Activated T-cell treated with anti-CD3 and anti-CD28 coated beads, Interleukin-2, amount 50 U/mL, for 24 hours (primary cell): Measurements from ENCODE around the gene RHOT1.
"Not testable (repeated sequence)": the region's sequence is repeated elsewhere in the genome, so short reads cannot be mapped to it uniquely, and the experiment has no call there.

Source experiments
- DNase-seq: peaks from one replicate; pipeline ENCODE4 v3.0.0-alpha.2; 2020
- H3K27ac Mint-ChIP-seq: 2 replicates; pipeline ENCODE4 v1.8.0; 2020; ENCODE audit warnings: mild to moderate bottlenecking, mixed read lengths
- H3K27me3 Mint-ChIP-seq: 2 replicates; pipeline ENCODE4 v1.8.0; 2020; ENCODE audit warnings: mixed read lengths
- H3K36me3 Mint-ChIP-seq: 2 replicates; pipeline ENCODE4 v1.8.0; 2020; ENCODE audit warnings: low read depth, mixed read lengths
- H3K4me1 Mint-ChIP-seq: 2 replicates; pipeline ENCODE4 v1.8.0; 2020; ENCODE audit warnings: low read depth, mixed read lengths
- H3K4me3 Mint-ChIP-seq: 2 replicates; pipeline ENCODE4 v1.8.0; 2020; ENCODE audit warnings: mild to moderate bottlenecking, moderate library complexity, mixed read lengths
- H3K9me3 Mint-ChIP-seq: 2 replicates; pipeline ENCODE4 v1.8.0; 2020; ENCODE audit warnings: mixed read lengths

RHOT1 gene

GRCh38 chr17:32142038-32142856 is at the start of gene RHOT1:
TSS of gene RHOT1 (plus strand) at chr17:32142502. CDS start at chr17:32142693, 191 bp downstream.
- Mint-ChIP-seq H3K4me1 (peaks cover 36% of the 10 kb centered on the region), H3K4me3 (peak within 1 kb of the TSS; percentile 98), H3K27me3 (no peaks in the 10 kb centered on the region), H3K9me3 (no peaks in the 10 kb centered on the region), H3K36me3 (peaks cover 10% of the 10 kb centered on the region), H3K27ac (peak within 1 kb of the TSS; percentile 92)
- peak; percentile 87 for DNase-seq

- Mint-ChIP-seq H3K9me3 (no peaks in the 10 kb centered on the region), H3K4me3 (no peak overlapping the region), H3K36me3 (no peaks in the 10 kb centered on the region), H3K27me3 (no peaks in the 10 kb centered on the region), H3K4me1 (peaks cover 17% of the 10 kb centered on the region), H3K27ac (no peak overlapping the region)
- no peak for DNase-seq
Measured at GRCh38 chr17:32099686-32100085, 42.6 kb upstream of the RHOT1 start.

GRCh38 chr17:32100323-32100722 is 42.0 kb upstream of the RHOT1 start:
- H3K36me3 Mint-ChIP-seq, H3K9me3 Mint-ChIP-seq, H3K27ac Mint-ChIP-seq, DNase-seq, H3K4me3 Mint-ChIP-seq, H3K27me3 Mint-ChIP-seq: not testable (repeated sequence)
- H3K4me1 Mint-ChIP-seq = peaks cover 19% of the 10 kb centered on the region

GRCh38 chr17:32100971-32101631 is 41.2 kb upstream of the RHOT1 start:
- DNase-seq = no peak
- no peak overlapping the region for H3K4me3 Mint-ChIP-seq
- no peak overlapping the region for H3K27ac Mint-ChIP-seq
- no peaks in the 10 kb centered on the region for H3K9me3 Mint-ChIP-seq
- no peaks in the 10 kb centered on the region for H3K27me3 Mint-ChIP-seq
- no peaks in the 10 kb centered on the region for H3K36me3 Mint-ChIP-seq
- H3K4me1 Mint-ChIP-seq = peaks cover 20% of the 10 kb centered on the region

- peaks cover 26% of the 10 kb centered on the region for H3K4me1 Mint-ChIP-seq
- no peak overlapping the region for H3K27ac Mint-ChIP-seq
- H3K36me3 Mint-ChIP-seq = no peaks in the 10 kb centered on the region
- H3K4me3 Mint-ChIP-seq = no peak overlapping the region
- no peak for DNase-seq
- no peaks in the 10 kb centered on the region for H3K9me3 Mint-ChIP-seq
- no peaks in the 10 kb centered on the region for H3K27me3 Mint-ChIP-seq
Measured at GRCh38 chr17:32102172-32102571, 40.1 kb upstream of the RHOT1 start.

GRCh38 chr17:32102646-32103186 is 39.6 kb upstream of the RHOT1 start:
- no peaks in the 10 kb centered on the region for H3K27me3 Mint-ChIP-seq
- no peak overlapping the region for H3K4me3 Mint-ChIP-seq
- H3K9me3 Mint-ChIP-seq = no peaks in the 10 kb centered on the region
- no peak for DNase-seq
- no peaks in the 10 kb centered on the region for H3K36me3 Mint-ChIP-seq
- H3K4me1 Mint-ChIP-seq = peaks cover 32% of the 10 kb centered on the region
- H3K27ac Mint-ChIP-seq = no peak overlapping the region

- DNase-seq = no peak
Measured at GRCh38 chr17:32103476-32104113, 38.7 kb upstream of the RHOT1 start.

GRCh38 chr17:32104158-32104557 is 38.1 kb upstream of the RHOT1 start:
- H3K27me3 Mint-ChIP-seq = no peaks in the 10 kb centered on the region
- peaks cover 34% of the 10 kb centered on the region for H3K4me1 Mint-ChIP-seq
- no peak overlapping the region for H3K4me3 Mint-ChIP-seq
- H3K9me3 Mint-ChIP-seq = no peaks in the 10 kb centered on the region
- H3K36me3 Mint-ChIP-seq = no peaks in the 10 kb centered on the region
- peak overlapping the region; percentile 76 for H3K27ac Mint-ChIP-seq
- DNase-seq = no peak

More at GRCh38 chr17:32103476-32104113, 38.7 kb upstream of the RHOT1 start:
- H3K36me3 Mint-ChIP-seq = no peaks in the 10 kb centered on the region
- no peaks in the 10 kb centered on the region for H3K27me3 Mint-ChIP-seq
- H3K9me3 Mint-ChIP-seq = no peaks in the 10 kb centered on the region
- no peak overlapping the region for H3K4me3 Mint-ChIP-seq
- H3K27ac Mint-ChIP-seq = peak overlapping the region; percentile 76
- H3K4me1 Mint-ChIP-seq = peaks cover 34% of the 10 kb centered on the region

GRCh38 chr17:32106471-32106981 is 35.8 kb upstream of the RHOT1 start:
- peaks cover 34% of the 10 kb centered on the region for H3K4me1 Mint-ChIP-seq
- peak overlapping the region; percentile 66 for H3K27ac Mint-ChIP-seq
- not testable (repeated sequence) for DNase-seq, H3K9me3 Mint-ChIP-seq, H3K36me3 Mint-ChIP-seq, H3K27me3 Mint-ChIP-seq
- peak overlapping the region; percentile 33 for H3K4me3 Mint-ChIP-seq

- H3K27me3 Mint-ChIP-seq, DNase-seq, H3K9me3 Mint-ChIP-seq, H3K36me3 Mint-ChIP-seq: not testable (repeated sequence)
- H3K4me1 Mint-ChIP-seq = peaks cover 34% of the 10 kb centered on the region
- peak overlapping the region; percentile 59 for H3K27ac Mint-ChIP-seq
- peak overlapping the region; percentile 33 for H3K4me3 Mint-ChIP-seq
Measured at GRCh38 chr17:32107194-32107593, 35.1 kb upstream of the RHOT1 start.

GRCh38 chr17:32110596-32110995 is 31.7 kb upstream of the RHOT1 start:
- H3K36me3 Mint-ChIP-seq = no peaks in the 10 kb centered on the region
- peaks cover 18% of the 10 kb centered on the region for H3K4me1 Mint-ChIP-seq
- H3K27ac Mint-ChIP-seq = no peak overlapping the region

GRCh38 chr17:32111141-32111771 is 31.0 kb upstream of the RHOT1 start:
- no peak overlapping the region for H3K4me3 Mint-ChIP-seq
- no peak for DNase-seq

More at GRCh38 chr17:32110596-32110995, 31.7 kb upstream of the RHOT1 start:
- no peak for DNase-seq
- H3K27me3 Mint-ChIP-seq = no peaks in the 10 kb centered on the region
- H3K4me3 Mint-ChIP-seq = no peak overlapping the region
- no peaks in the 10 kb centered on the region for H3K9me3 Mint-ChIP-seq

GRCh38 chr17:32112416-32112815 is 29.9 kb upstream of the RHOT1 start:
- H3K4me1 Mint-ChIP-seq = peaks cover 15% of the 10 kb centered on the region
- peaks cover 3% of the 10 kb centered on the region for H3K27me3 Mint-ChIP-seq
- H3K36me3 Mint-ChIP-seq = no peaks in the 10 kb centered on the region
- no peaks in the 10 kb centered on the region for H3K9me3 Mint-ChIP-seq
- no peak overlapping the region for H3K27ac Mint-ChIP-seq
- DNase-seq = no peak
- H3K4me3 Mint-ChIP-seq = no peak overlapping the region

More at GRCh38 chr17:32111141-32111771, 31.0 kb upstream of the RHOT1 start:
- Mint-ChIP-seq H3K27me3 (no peaks in the 10 kb centered on the region), H3K9me3 (no peaks in the 10 kb centered on the region), H3K4me1 (peaks cover 17% of the 10 kb centered on the region), H3K27ac (no peak overlapping the region), H3K36me3 (no peaks in the 10 kb centered on the region)

GRCh38 chr17:32114536-32114935 is 27.8 kb upstream of the RHOT1 start:
- H3K27me3 Mint-ChIP-seq = peaks cover 4% of the 10 kb centered on the region
- H3K4me1 Mint-ChIP-seq = peaks cover 14% of the 10 kb centered on the region
- H3K9me3 Mint-ChIP-seq = no peaks in the 10 kb centered on the region
- H3K36me3 Mint-ChIP-seq = no peaks in the 10 kb centered on the region
- no peak overlapping the region for H3K27ac Mint-ChIP-seq
- no peak overlapping the region for H3K4me3 Mint-ChIP-seq
- no peak for DNase-seq
